ENCODE measurements around the gene ISLR. TPM values are rescaled to one million over a fixed set of nuclear protein-coding genes. Genes with fewer than 3 reads are reported as not detected.
"Not testable (repeated sequence)": the region's sequence is repeated elsewhere in the genome, so short reads cannot be mapped to it uniquely, and the experiment has no call there.

Gene ISLR
- total and polyA plus RNA-seq, 8 donors, result 3.5 to 44.6 (median 12.0) TPM

- no peak for DNase-seq
- Histone ChIP-seq H3K4me1 (peaks cover 0 to 22% (median 7%) of the 10 kb centered on the region in 4 donors), H3K27ac (no peak overlapping the region), H3K27me3 (peaks cover 0 to 19% (median 0%) of the 10 kb centered on the region in 3 donors), H3K9me3 (no peaks in the 10 kb centered on the region), H3K4me3 (no peak overlapping the region), H3K36me3 (no peaks in the 10 kb centered on the region)
- TF ChIP-seq CTCF (IDR thresholded peaks at IDR 0.05) (no peak), POLR2AphosphoS5 (IDR thresholded peaks at IDR 0.05) (no peak), EP300 (IDR thresholded peaks at IDR 0.05) (no peak), POLR2A (IDR thresholded peaks at IDR 0.05) (no peak)
- WGBS, 5 donors, result 83 to 88% (median 87%) methylated on average over 9 of the region's 9 CpGs
- intact Hi-C loops (cut with DNase I; ENCODE audit: low total_unique reads), result no loop called here
These were observed 15.4 kb upstream of the ISLR start for GRCh38 chr15:74157868-74158827.

- Histone ChIP-seq H3K9me3 (no peaks in the 10 kb centered on the region), H3K36me3 (no peaks in the 10 kb centered on the region), H3K27me3 (peaks cover 0 to 27% (median 0%) of the 10 kb centered on the region in 3 donors), H3K4me3 (no peak overlapping the region), H3K27ac (no peak overlapping the region), H3K4me1 (peaks cover 0 to 22% (median 7%) of the 10 kb centered on the region in 4 donors)
- WGBS, 5 donors, result 57 to 64% (median 60%) methylated on average over 5 of the region's 5 CpGs
- DNase-seq, result no peak
- intact Hi-C loops (cut with DNase I; ENCODE audit: low total_unique reads), result no loop called here
- TF ChIP-seq POLR2A (IDR thresholded peaks at IDR 0.05) (no peak), POLR2AphosphoS5 (IDR thresholded peaks at IDR 0.05) (no peak), EP300 (IDR thresholded peaks at IDR 0.05) (no peak), CTCF (IDR thresholded peaks at IDR 0.05) (no peak)
These were observed 14.5 kb upstream of the ISLR start for GRCh38 chr15:74158855-74159650.

- Histone ChIP-seq H3K4me3 (no peak overlapping the region), H3K9me3 (no peaks in the 10 kb centered on the region), H3K36me3 (no peaks in the 10 kb centered on the region), H3K27me3 (peaks cover 0 to 30% (median 0%) of the 10 kb centered on the region in 3 donors), H3K4me1 (peaks cover 0 to 22% (median 7%) of the 10 kb centered on the region in 4 donors), H3K27ac (no peak overlapping the region)
- intact Hi-C loops (cut with DNase I; ENCODE audit: low total_unique reads), result no loop called here
- TF ChIP-seq EP300 (IDR thresholded peaks at IDR 0.05) (no peak), CTCF (IDR thresholded peaks at IDR 0.05) (no peak), POLR2A (IDR thresholded peaks at IDR 0.05) (no peak), POLR2AphosphoS5 (IDR thresholded peaks at IDR 0.05) (no peak)
- WGBS, 5 donors, result 76 to 100% (median 96%) methylated on average over 1 of the region's 1 CpG
- no peak for DNase-seq
These were observed 13.7 kb upstream of the ISLR start for GRCh38 chr15:74159773-74160172.

- DNase-seq; intact Hi-C loops (cut with DNase I; ENCODE audit: low total_unique reads); H3K36me3 ChIP-seq; H3K27ac ChIP-seq; H3K9me3 ChIP-seq; H3K4me3 ChIP-seq: not testable (repeated sequence)
- Histone ChIP-seq H3K27me3 (peaks cover 0 to 28% (median 0%) of the 10 kb centered on the region in 3 donors), H3K4me1 (peaks cover 0 to 22% (median 7%) of the 10 kb centered on the region in 4 donors)
- 90 to 96% (median 94%) methylated on average over 3 of the region's 3 CpGs for WGBS, 5 donors
These were observed 13.1 kb upstream of the ISLR start for GRCh38 chr15:74160390-74160789.

- peaks cover 0 to 28% (median 0%) of the 10 kb centered on the region in 3 donors for H3K27me3 ChIP-seq
- H3K27ac ChIP-seq; H3K4me1 ChIP-seq; H3K36me3 ChIP-seq; intact Hi-C loops (cut with DNase I; ENCODE audit: low total_unique reads); H3K9me3 ChIP-seq; H3K4me3 ChIP-seq; DNase-seq: not testable (repeated sequence)
- WGBS, 5 donors, result 87 to 97% (median 89%) methylated on average over 3 of the region's 3 CpGs
These were observed 11.3 kb upstream of the ISLR start for GRCh38 chr15:74162195-74162536.
